Activated CD4-positive, alpha-beta T cell treated with anti-CD3 and anti-CD28 coated beads, Interleukin-2, amount 50 U/mL, for 16 hours (primary cell): ENCODE results near the gene CYP3A4.
"Not testable (repeated sequence)": the region's sequence is repeated elsewhere in the genome, so short reads cannot be mapped to it uniquely, and the experiment has no call there.

Experiments
- DNase-seq: peaks from one replicate; pipeline ENCODE4 v3.0.0-alpha.2; 2020

The CYP3A4 gene

DNA sequence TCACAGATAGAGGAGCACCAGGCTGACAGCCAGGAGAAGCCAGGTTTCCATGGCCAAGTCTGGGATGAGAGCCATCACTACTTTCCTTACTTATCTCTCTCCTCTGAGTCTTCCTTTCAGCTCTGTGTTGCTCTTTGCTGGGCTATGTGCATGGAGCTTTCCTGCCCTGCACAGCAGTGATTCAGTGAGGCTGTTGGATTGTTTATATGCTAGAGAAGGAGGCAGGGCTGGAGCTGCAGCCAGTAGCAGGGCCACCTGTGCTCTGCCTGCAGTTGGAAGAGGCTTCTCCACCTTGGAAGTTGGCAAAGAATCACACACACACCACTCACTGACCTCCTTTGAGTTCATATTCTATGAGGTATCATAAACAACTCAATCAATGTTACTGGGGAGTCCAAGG is at the start of gene CYP3A4:
Gene CYP3A4, minus strand, starts transcription at position 178 of the 400 bp plus-strand sequence. Its CDS starts 103 bp downstream, at position 75.
- no peak for DNase-seq

DNA sequence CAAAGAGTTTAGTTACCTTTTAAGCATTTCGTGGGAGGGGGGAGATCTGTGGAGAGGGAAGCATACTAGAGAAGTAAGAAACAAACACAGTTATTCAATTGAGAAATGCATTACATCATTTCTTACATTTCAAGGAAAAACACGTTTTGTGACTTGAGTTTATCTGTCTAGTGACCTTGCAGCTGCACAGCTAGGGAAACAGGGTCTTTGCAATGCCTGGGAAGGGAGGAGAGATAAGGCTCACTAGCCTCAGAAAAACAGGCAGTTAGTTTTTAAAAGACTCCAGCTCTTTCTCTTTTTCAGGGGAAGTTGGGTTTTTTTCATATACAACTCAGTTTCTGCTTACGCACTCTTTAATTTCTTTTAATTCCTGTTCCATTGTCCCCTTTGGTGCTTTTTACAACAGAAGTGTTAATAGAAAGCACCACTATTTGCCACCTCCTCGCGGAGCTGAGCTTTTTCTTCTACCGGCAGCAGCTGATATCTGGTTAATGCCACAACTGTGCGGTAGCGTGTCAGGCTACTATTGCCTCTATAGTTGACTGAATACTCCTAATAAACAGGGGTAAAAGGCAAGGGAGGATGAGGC is 49.4 kb upstream of the CYP3A4 start:
- DNase-seq: no peak

DNA sequence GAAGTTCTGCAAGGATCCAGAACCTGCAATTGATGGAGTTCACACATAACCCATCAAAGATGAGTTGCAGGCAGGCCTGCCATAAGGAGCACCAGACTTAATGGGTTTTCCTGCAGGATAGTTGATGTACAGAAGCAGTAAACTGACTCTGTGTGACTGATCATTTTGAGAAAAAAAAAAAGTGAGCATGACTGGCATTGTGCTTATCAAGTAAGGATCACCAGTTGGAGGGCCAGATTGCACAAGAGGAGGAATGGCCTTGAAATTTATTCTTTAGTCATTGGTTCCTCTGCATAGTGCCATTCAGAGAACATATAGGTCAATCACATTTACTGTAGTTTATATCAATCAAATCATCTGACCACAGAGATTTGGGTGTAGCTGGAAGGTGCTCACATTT is 47.6 kb upstream of the CYP3A4 start:
- DNase-seq: no peak

DNA sequence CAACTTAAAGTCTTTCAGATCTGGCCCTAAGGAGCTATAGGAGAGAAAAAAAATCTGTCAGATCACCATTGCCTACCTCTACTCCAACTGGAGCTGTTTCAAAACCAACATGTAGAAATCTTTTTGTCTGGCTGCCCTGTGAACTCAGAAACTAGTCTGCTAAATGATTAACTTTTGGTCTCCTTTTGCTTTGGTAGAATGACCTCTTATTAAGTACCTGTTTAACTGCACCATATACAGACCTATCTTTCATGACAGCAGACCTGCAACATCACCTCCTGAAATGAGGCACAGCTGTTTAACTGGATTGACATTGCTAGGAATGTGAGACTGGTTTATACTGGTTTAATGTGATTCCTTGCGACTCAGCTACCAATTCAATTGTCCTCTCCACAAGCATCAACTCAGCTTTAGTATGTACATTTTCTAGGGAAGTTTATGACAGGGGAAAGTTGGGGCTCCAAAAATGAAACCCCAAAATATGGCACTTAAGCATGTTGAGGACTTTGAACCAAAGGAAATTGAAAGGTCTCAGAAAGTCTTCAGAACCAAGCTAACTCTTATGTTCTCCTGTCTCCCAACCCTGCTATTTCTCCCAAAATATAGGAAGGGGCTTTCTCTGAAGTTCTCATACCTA is 45.7 kb upstream of the CYP3A4 start:
- no peak for DNase-seq

DNA sequence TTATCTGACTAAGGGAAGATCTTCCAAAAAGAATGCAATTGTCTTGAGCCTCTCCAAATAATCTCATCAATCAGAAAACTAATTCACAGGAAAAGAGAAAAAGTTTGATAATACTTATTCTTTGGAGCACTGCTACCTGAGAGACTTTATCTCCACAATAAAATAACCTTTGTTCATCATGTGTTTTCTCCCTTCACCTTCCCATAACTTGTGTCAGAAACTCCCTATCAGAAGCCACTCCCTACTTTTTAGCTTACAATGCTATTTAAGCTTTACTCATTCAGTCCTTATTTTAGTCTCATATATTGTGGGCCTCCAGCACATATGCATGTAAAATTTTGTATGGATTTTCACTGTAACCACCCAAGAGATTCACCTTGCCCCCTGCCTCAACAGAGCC is 44.8 kb upstream of the CYP3A4 start:
- no peak for DNase-seq

DNA sequence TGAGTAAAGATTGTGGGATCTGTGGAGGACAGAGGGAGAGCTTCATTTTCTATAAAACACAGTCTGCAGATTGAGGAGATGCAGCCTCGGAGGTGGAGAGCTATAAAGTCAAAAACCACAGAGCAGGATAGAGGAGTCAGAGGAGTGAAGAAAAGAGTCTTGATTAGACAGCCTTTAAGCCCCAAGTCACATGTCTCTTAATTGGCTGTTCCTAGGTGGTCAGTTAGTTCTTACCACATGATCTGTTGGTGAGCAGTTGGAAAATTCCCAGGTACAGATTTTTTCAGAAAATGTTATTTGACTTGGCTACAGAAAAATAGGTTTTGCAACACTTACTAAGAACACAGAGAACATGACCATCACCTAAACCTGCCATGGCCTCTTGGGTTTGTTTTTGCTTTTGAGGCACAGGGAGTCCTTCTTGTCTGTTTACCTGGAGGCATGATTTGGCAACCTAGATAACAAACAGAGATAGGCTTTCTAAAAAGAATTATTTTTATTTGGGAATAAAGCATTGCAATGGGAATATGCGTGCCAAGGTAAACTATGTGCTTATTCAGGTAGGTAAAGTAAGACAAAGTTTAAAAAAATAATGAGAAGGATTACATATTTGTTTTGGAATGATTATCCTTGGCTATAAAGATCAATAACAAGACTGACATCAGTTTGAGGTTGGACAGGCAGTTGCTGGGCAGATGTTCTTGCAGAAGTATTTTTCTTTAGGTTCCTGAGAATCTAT is 43.2 kb upstream of the CYP3A4 start:
- no peak for DNase-seq

DNA sequence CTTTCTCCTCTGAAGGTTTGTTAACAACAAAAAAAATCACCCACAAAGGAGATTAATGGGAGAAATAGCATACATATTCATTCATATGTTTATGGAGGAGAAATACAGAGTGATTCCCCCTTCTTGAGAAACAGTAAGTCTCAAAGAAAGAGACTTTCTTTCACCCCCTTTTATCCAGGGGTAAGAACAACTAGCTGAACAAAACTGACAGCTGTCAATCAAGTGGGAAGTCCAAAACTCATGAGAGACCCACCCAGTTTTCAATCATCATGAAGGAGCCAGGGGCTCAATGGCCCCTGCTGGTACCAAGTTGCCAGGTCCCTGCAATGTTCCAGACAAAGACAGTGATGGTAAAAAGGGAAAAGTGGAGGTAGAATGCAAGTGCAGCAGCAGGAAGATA is 41.9 kb upstream of the CYP3A4 start:
- no peak for DNase-seq

DNA sequence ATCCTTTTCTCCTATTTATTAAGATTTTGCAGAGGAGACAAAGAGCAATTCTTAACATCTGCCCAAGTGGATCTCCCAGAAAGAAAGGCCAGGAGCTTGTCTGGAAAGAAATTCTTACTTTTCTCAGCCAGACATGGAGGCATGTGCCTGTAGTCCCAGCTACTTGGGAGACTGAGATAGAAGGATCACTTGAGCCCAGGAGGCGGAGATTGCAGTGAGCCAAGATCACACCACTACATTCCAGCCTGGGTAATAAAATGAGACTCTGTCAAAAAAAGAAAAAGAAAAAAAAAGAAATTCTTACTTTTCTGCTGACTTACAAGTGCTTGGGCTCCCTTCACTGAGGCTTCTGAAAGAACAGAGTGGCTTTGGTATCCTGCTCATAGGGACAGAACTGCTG is 41.5 kb upstream of the CYP3A4 start:
- DNase-seq: no peak

DNA sequence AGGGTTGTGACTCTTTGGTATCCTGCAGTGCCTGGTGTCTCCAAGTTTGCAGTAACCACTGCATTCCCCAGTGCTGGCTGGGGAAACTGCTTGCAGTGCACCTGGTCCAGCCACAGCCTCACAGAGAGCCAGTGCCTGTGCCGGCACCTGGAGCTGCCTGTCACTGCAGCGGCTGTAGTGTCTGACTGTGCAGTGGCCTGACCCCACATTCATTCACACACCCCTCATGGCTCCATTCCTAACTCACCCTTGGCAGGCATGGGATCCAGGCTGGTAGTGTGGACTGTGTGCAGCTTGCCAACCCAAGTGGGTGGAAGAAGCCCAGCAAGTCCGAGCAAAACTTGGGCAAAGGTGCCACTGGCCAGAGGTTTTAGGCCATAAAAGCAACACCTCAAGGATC is 40.1 kb upstream of the CYP3A4 start:
- DNase-seq: no peak

DNA sequence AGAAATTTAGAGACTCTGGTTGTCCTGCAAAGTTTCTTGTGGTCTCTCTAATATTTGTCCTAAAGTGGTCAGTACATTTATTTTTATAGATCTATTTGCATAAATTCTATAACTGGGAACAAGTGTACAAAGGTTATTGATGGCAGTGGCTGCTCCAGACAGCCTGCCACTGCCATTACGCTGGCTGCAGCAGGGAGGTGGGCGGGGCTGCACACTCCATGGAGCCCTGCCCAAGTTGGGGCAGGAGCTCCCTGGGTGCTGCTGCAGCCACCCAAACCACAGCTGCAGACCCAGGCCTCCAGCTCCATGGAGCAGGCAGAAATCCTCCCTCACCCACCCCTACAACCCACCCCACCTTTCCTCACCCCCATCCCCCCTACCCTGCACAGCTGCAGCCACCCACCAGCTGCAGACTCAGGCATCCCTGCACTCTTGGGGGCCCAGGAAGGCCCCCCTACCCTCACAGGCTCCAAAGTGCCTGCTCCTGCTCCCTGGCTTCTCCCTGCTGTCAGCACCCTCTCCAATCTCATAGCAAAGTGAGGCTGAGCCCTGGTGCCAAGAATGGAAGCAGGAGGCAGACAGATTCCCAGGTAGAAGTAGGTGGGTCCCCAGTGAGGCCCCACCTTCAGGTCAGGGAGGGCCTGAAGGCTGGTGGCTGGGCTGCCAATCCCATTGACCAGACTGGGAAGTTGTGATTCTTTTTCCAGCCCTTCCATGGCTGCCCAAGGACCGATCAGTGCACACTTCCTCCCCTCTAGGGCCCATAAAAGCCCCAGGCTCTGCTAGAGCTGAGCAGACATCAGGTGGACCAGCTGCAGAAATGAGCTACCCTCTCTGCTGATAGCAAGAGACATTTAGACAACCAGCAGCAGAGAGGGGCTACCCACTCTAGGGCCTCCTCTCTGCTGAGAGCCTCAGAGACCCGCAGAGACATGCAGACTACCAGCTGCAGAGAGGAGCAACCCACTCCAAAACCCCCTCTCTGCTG is 39.0 kb upstream of the CYP3A4 start:
- no peak for DNase-seq

DNA sequence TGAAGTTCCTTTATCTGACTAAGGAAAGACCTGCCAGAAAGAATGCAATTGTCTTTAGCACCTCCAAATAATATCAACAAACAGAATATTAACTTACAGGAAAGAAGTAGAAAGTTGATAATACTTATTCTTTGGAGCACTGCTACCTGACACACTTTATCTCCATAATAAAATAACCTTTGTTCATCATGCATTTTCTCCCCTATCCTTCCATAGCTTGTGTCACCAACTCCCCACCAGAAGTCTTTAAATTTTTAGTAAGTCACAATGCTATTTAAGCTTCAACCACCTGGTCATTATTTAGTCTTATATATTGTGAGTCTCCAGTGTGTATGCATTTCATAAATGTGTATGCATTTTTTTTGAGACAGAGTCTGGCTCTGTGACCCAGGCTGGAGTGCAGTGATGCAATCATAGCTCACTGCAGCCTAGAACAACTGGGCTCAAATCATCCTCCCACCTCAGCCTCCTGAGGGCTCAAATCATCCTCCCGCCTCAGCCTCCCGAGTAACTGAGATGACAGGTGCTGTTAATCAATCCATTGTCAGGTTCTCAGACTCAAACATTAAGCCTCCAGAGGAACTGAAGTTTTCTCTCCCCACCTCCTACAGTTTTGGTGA is 36.5 kb upstream of the CYP3A4 start:
- DNase-seq: no peak

DNA sequence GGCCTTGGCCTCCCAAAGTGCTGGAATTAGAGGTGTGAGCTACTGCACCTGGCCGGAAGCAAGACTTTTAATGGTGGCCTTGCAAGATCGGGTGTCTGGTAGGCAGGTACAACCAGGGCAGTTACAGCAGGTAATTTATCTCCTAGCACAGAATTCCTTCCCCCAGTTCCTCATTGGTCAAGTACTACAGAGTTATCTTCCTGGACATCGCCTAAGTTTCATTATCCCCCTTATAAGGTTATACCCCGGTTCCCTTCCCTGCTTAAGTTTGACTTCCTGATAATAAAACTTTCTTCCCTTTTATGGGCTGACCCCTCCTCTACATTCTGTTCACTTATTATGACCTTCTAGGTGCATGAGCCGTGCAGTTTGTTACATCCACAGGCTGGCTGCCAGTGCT is 24.8 kb upstream of the CYP3A4 start:
- no peak for DNase-seq

DNA sequence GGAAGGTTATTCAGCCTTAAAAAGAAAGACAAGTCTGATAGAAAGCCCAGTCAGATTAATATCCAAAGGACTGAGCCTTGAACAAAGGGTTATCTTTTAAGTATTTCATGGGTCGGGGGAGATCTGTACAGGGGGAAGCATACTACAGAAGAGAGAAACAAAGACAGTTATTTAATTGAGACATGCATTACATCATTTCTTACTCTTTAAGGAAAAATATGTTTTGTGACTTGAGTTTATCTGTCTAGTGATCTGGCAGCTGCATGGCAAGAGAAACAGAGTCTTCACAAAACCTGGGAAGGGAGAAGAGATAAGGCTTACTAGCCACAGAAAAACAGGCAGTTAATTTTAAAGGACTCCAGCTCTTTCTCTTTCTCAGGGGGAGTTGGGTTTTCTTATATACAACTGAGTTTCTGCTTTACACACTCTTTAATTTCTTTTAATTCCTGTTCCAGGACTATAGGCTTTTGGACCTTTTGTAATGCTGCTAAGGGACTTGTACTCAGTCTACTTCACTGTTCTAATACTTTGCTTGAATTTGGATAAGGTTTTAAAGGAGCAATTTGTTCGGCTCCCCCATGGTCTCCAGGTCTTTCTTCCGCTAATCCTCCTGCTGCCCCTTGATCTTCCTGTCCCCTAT is 23.0 kb upstream of the CYP3A4 start:
- no peak for DNase-seq

DNA sequence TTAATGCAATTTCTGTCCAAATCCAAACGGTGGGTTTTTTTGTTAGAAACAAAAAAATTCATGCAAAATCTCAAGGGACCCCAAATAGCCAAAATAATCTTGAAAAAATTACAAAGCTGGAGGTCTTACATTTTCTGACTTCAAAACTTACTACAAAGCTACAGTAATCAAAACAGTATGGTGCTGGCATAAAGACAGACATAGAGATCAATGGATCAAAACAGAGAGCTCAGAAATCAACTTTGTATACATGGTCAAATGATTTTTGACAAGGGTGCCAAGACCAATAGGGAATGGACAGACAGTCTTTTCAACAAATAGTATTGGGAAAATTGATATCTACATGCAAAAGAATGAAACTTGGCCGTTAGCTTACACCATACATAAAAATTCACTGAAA is 21.7 kb upstream of the CYP3A4 start:
- DNase-seq: no peak

DNA sequence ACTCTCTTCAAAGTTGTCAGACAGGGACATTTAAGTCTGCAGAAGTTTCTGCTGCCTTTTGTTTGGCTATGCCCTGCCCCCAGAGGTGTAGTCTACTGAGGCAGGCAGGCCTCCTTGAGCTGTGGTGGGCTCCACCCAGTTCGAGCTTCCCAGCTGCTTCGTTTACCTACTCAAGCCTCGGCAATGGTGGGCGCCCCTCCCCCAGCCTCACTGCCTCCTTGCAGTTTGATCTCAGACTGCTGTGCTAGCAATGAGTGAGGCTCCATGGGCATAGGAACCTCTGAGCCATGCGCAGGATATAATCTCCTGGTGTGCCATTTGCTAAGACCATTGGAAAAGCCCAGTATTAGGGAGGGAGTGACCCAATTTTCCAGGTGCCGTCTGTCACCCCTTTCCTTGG is 19.1 kb upstream of the CYP3A4 start:
- DNase-seq: not testable (repeated sequence)

DNA sequence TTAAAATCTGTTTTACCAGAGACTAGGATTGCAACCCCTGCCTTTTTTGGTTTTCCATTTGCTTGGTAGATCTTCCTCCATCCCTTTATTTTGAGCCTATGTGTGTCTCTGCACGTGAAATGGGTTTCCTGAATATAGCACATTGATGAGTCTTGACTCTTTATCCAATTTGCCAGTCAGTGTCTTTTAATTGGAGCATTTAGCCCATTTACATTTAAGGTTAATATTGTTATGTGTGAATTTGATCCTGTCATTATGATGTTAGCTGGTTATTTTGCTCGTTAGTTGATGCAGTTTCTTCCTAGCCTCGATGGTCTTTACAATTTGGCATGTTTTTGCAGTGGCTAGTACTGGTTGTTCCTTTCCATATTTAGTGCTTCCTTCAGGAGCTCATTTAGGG is 17.4 kb upstream of the CYP3A4 start:
- not testable (repeated sequence) for DNase-seq

DNA sequence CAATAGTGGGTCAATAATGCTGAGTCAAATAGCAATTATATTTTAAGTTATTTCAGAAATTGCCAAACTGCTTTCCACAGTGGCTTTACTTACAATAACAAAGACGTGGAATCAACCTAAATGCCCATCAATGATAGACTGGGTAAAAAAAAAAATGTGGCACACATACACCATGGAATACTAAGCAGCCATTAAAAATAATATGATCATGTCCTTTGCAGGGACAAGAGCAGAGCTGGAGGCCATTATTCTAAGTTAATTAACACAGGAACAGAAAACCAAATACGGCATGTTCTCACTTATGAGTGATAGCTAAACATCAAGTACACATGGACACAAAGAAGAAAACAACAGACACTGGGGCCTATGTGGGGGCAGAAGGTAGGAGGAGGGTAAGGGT is 15.0 kb upstream of the CYP3A4 start:
- no peak for DNase-seq

DNA sequence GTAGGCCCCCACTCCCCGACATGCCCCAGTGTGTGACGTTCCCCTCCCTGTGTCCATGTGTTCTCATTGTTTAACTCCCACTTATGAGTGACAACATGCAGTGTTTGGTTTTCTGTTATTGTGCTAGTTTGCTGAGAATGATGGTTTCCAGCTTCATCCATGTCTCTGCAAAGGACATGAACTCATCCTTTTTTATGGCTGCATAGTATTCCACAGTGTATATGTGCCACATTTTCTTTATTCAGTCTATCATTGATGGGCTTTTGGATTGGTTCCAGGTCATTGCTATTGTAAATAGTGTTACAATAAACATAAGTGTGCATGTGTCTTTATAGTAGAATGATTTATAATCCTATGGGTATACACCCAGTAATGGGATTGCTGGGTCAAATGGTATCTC is 11.9 kb upstream of the CYP3A4 start:
- not testable (repeated sequence) for DNase-seq

DNA sequence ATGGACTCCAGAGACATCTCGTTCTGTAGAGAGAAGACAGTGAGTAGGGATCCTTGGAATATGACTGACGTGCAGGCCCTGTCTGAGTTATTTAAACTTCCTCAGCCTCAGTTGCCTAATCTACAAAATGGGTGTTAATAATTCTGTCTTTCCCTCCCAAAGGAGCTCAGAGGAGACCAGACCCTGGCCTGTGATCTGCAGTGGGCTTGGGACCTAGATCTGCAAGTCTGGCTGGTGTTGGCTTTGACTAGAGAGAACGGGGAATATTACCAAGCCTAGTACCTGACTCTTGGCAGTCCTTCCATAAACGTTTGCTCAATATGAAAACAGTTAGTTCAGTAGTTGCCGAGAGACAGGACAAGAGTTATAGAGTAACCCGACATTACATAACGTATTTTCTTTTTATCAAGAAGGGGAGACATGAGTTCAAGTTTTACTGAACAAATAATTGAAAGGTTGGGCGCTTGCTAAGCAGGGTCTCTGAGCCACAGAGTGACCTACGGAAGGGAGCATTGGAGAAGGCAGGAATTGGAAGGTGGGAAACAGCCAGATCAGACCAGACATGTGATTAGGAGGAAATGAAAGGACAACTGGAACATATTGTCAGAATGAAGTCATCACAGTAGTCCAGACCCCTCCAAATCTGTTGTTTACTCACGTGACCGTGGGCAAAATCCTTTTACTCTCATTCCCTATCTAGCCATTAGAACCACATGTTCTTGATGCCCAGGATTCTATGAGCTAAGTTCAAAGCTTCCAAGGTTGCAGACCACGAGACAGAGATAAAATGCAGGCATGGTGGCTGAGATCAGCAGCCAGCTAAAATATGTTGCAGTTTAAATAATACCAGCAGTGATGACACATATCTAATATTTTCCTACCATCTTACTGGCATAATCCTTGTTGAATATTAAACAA is 10.9 kb upstream of the CYP3A4 start:
- DNase-seq: no peak

DNA sequence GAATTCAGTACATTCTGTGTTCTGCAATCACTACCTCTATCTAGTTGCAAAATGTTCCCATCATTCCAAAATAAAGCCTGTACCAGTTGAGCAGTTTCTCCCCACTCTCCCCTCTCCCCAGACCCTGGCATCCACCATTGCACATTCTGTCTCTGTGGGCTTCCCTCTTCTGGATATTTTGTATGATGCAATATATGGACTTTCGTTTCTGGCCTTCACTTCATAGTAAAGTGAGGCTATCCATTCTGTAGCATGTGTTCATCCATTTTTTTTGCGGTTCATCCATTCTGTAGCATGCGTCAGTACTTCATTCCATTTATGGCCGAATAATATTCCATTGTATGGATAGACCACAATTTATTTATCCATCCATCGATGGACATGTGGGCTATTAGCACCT is 9.5 kb upstream of the CYP3A4 start:
- DNase-seq: no peak

DNA sequence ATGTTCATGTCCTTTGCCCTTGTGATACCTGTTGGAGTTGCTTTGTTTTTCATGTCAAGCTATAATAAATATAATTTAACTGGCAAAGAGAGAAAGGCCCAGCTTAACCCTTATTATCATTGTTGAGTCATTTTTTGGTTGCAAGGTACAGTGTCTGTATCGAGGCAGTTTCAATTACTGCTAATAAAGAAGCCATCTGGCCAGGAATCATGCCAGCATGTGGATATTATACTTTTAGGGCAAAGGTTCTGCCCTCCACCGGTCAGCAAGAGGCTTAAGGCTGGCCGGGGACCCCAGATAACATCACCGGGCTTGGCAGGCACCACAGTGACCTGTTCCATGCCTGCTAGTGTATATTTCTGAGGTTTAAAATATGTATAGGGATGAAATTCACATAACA is 9.0 kb upstream of the CYP3A4 start:
- DNase-seq: no peak
